ENCODE data around the gene PLPPR2. TPM values are rescaled to one million over a fixed set of nuclear protein-coding genes. Genes with fewer than 3 reads are reported as not detected.

The PLPPR2 gene
- total RNA-seq, 1 experiment from 2014 or later, result 5.6 TPM

DNA sequence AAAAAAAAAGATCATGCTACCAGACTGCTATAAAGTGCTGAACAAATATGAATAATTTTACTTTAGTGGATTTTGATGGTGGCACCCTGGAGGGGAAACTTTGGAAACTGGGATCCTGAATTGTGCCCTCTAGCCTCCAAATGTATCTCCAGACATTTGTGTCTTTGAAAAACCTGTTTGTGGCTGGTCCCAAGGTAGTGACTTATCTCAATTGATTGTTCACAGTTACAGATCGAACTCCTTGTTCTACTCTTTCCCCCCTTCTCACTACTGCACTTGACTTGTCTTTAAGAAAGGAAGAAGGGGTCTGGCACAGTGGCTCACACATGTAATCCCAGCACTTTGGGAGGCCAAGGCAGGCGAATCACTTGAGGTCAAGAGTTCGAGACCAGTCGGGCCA lies 53.4 kb downstream of the PLPPR2 start:
- Histone ChIP-seq H3K9me3 (no peaks in the 10 kb centered on the region), H3K4me1 (no peaks in the 10 kb centered on the region), H3K4me3 (ENCODE audit: low read depth, low read length) (no peak overlapping the region), H3K36me3 (ENCODE audit: control insufficient read depth, insufficient read depth, low read length) (no peaks in the 10 kb centered on the region), H3K27me3 (replicated peaks; ENCODE audit: control insufficient read depth, insufficient read depth, low read length) (no peaks in the 10 kb centered on the region)
- Mint-ChIP-seq H3K4me1 (ENCODE audit: low read depth, unreplicated experiment) (no peaks in the 10 kb centered on the region), H3K27me3 (ENCODE audit: insufficient read depth, unreplicated experiment) (no peaks in the 10 kb centered on the region), H3K4me3 (ENCODE audit: unreplicated experiment) (no peak overlapping the region), H3K36me3 (ENCODE audit: insufficient read depth, unreplicated experiment) (peaks cover 12% of the 10 kb centered on the region), H3K27ac (ENCODE audit: unreplicated experiment) (no peak overlapping the region), H3K9me3 (ENCODE audit: unreplicated experiment) (no peaks in the 10 kb centered on the region)
- intact Hi-C loops (cut with micrococcal nuclease; ENCODE audit: unreplicated experiment), result no loop called here
- no TSS peak for BruUV-seq (replicated peaks)
- TF ChIP-seq, protein P1, sequence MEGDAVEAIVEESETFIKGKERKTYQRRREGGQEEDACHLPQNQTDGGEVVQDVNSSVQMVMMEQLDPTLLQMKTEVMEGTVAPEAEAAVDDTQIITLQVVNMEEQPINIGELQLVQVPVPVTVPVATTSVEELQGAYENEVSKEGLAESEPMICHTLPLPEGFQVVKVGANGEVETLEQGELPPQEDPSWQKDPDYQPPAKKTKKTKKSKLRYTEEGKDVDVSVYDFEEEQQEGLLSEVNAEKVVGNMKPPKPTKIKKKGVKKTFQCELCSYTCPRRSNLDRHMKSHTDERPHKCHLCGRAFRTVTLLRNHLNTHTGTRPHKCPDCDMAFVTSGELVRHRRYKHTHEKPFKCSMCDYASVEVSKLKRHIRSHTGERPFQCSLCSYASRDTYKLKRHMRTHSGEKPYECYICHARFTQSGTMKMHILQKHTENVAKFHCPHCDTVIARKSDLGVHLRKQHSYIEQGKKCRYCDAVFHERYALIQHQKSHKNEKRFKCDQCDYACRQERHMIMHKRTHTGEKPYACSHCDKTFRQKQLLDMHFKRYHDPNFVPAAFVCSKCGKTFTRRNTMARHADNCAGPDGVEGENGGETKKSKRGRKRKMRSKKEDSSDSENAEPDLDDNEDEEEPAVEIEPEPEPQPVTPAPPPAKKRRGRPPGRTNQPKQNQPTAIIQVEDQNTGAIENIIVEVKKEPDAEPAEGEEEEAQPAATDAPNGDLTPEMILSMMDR (IDR thresholded peaks at IDR 0.05; ENCODE audit: insufficient read depth in 1 of 2, low read depth in 1 of 2, low read length in 1 of 2, severe bottlenecking in 1 of 2, unreplicated experiment in 1 of 2), result no peak
- CTCF ChIA-PET, result no interaction called here
- POLR2A ChIA-PET, result no interaction called here
- DNase-seq, result no peak

DNA sequence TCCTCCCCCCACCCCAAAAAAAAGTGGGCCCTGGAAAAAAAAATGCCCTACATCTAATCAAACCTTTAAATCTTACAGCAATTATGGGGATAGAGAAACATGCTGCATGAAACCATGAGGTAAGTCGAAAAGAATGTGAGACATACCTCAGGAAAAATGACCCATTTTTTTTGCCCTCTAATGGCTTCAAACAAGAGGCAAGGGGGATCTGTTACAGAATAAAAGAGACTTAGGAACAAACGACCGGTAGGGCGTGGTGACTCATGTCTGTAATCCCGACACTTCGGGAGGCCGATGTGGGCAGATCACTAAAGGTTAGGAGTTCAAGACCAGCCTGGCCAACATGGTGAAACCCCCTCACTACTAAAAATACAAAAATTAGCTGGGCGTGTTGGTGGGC lies 55.5 kb downstream of the PLPPR2 start:
- TF ChIP-seq, protein P1 (IDR thresholded peaks at IDR 0.05; ENCODE audit: insufficient read depth in 1 of 2, low read depth in 1 of 2, low read length in 1 of 2, severe bottlenecking in 1 of 2, unreplicated experiment in 1 of 2), result no peak
- CTCF ChIA-PET, result no interaction called here
- Histone ChIP-seq H3K27me3 (replicated peaks; ENCODE audit: control insufficient read depth, insufficient read depth, low read length) (no peaks in the 10 kb centered on the region), H3K9me3 (no peaks in the 10 kb centered on the region), H3K36me3 (ENCODE audit: control insufficient read depth, insufficient read depth, low read length) (peaks cover 1% of the 10 kb centered on the region; the same call in 1 of the 2 replicates), H3K4me3 (ENCODE audit: low read depth, low read length) (no peak overlapping the region), H3K4me1 (no peaks in the 10 kb centered on the region)
- H3K4me3 Mint-ChIP-seq (ENCODE audit: unreplicated experiment), result no peak overlapping the region
- H3K27me3 Mint-ChIP-seq (ENCODE audit: insufficient read depth, unreplicated experiment), result no peaks in the 10 kb centered on the region
- no peak for DNase-seq
- POLR2A ChIA-PET, result no interaction called here
- intact Hi-C loops (cut with micrococcal nuclease; ENCODE audit: unreplicated experiment), result no loop called here
- H3K9me3 Mint-ChIP-seq (ENCODE audit: unreplicated experiment), result no peaks in the 10 kb centered on the region
- no TSS peak for BruUV-seq (replicated peaks)
- H3K27ac Mint-ChIP-seq (ENCODE audit: unreplicated experiment), result no peak overlapping the region
- no peaks in the 10 kb centered on the region for H3K4me1 Mint-ChIP-seq (ENCODE audit: low read depth, unreplicated experiment)
- H3K36me3 Mint-ChIP-seq (ENCODE audit: insufficient read depth, unreplicated experiment), result peaks cover 12% of the 10 kb centered on the region

DNA sequence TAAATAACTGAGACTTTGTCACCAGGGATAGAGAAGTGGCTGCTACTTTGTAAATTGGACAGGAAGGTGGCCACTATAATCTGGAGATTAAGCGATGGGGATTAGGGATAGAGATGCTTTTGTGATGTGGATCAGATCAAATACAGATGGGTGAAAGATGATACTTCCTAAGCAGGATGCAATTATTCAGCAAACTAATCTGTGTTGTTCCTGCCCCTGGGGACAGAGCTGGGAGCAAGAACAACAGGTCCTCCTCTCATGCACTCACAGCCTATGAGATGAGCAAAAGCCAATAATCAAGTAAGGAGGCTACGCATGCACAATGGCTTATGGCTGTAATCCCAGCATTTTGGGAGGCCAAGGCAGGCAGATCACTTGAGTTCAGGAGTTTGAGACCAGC lies 59.3 kb downstream of the PLPPR2 start:
- Histone ChIP-seq H3K36me3 (ENCODE audit: control insufficient read depth, insufficient read depth, low read length) (peaks cover 1% of the 10 kb centered on the region; the same call in 1 of the 2 replicates), H3K9me3 (no peaks in the 10 kb centered on the region), H3K4me1 (no peaks in the 10 kb centered on the region), H3K27me3 (replicated peaks; ENCODE audit: control insufficient read depth, insufficient read depth, low read length) (no peaks in the 10 kb centered on the region), H3K4me3 (ENCODE audit: low read depth, low read length) (no peak overlapping the region)
- Mint-ChIP-seq H3K36me3 (ENCODE audit: insufficient read depth, unreplicated experiment) (peaks cover 14% of the 10 kb centered on the region), H3K4me3 (ENCODE audit: unreplicated experiment) (no peak overlapping the region), H3K9me3 (ENCODE audit: unreplicated experiment) (no peaks in the 10 kb centered on the region), H3K27me3 (ENCODE audit: insufficient read depth, unreplicated experiment) (no peaks in the 10 kb centered on the region), H3K4me1 (ENCODE audit: low read depth, unreplicated experiment) (no peaks in the 10 kb centered on the region), H3K27ac (ENCODE audit: unreplicated experiment) (no peak overlapping the region)
- intact Hi-C loops (cut with micrococcal nuclease; ENCODE audit: unreplicated experiment), result no loop called here
- no TSS peak for BruUV-seq (replicated peaks)
- ChIA-PET POLR2A (interaction anchor here (1.0 kb wide), 1 partner anchor 39 kb away, joined by 3 read pairs; no protein-coding TSS in a partner anchor), CTCF (interaction anchor here (0.5 to 1.0 kb wide), 3 partner anchors 29 to 74 kb away, joined by 3 to 6 read pairs (median 3); no protein-coding TSS in a partner anchor)
- no peak for DNase-seq
- TF ChIP-seq, protein P1 (IDR thresholded peaks at IDR 0.05; ENCODE audit: insufficient read depth in 1 of 2, low read depth in 1 of 2, low read length in 1 of 2, severe bottlenecking in 1 of 2, unreplicated experiment in 1 of 2), result no peak

Other genes with a start within 250 kb of the PLPPR2 start
- gene SPC24, start 199.7 kb upstream of the PLPPR2 start, total RNA-seq (2022), result 35.7 and 44.8 TPM in 2 replicates
- gene KANK2, start 157.9 kb upstream of the PLPPR2 start, total RNA-seq (2022), result 17.6 and 21.2 TPM in 2 replicates
- not detected in 2 replicates for gene ANGPTL8, start 115.8 kb upstream of the PLPPR2 start, total RNA-seq (2022)
- gene DOCK6, start 92.9 kb upstream of the PLPPR2 start, total RNA-seq (2022), result 84.1 and 94.3 TPM in 2 replicates
- not detected in 2 replicates for gene TSPAN16, start 59.3 kb upstream of the PLPPR2 start, total RNA-seq (2022)
- gene RAB3D, start 15.8 kb upstream of the PLPPR2 start, total RNA-seq (2022), result 28.0 and 35.2 TPM in 2 replicates
- 68.3 and 76.1 TPM in 2 replicates for gene TMEM205, start 9.2 kb upstream of the PLPPR2 start, total RNA-seq (2022)
- 11.7 and 13.9 TPM in 2 replicates for gene CCDC159, start 8.9 kb upstream of the PLPPR2 start, total RNA-seq (2022)
- 3.7 and 3.9 TPM in 2 replicates for gene SWSAP1, start 19.2 kb downstream of the PLPPR2 start, total RNA-seq (2022)
- gene EPOR, start 28.9 kb downstream of the PLPPR2 start, total RNA-seq (2022), result 6.1 and 7.9 TPM in 2 replicates
- 53.1 and 58.8 TPM in 2 replicates for gene RGL3, start 63.9 kb downstream of the PLPPR2 start, total RNA-seq (2022)
- gene ODAD3, start 79.7 kb downstream of the PLPPR2 start, total RNA-seq (2022), result not detected in 2 replicates
- gene PRKCSH, start 80.2 kb downstream of the PLPPR2 start, total RNA-seq (2022), result 412 and 456 TPM in 2 replicates
- not detected in 2 replicates for gene ELAVL3, start 125.6 kb downstream of the PLPPR2 start, total RNA-seq (2022)
- 6.1 and 8.9 TPM in 2 replicates for gene ZNF653, start 150.4 kb downstream of the PLPPR2 start, total RNA-seq (2022)
- gene ECSIT, start 173.7 kb downstream of the PLPPR2 start, total RNA-seq (2022), result 39.8 and 44.8 TPM in 2 replicates
- 0.54 and 0.84 TPM in 2 replicates for gene CNN1, start 183.4 kb downstream of the PLPPR2 start, total RNA-seq (2022)
- 48.5 and 49.4 TPM in 2 replicates for gene ELOF1, start 203.8 kb downstream of the PLPPR2 start, total RNA-seq (2022)
- 0.48 TPM in 1 of 2 replicates, not detected in the other for gene ACP5, start 222.2 kb downstream of the PLPPR2 start, total RNA-seq (2022)
- gene ZNF627, start 242.1 kb downstream of the PLPPR2 start, total RNA-seq (2022), result 8.1 and 9.0 TPM in 2 replicates

Measured in Caco-2 (cell line).